Retinal pigment epithelial cell (primary cell): ENCODE data around the gene NPIPB9.
"Not testable (repeated sequence)": the region's sequence is repeated elsewhere in the genome, so short reads cannot be mapped to it uniquely, and the experiment has no call there.

Source experiments
- DNase-seq: peaks from one replicate; pipeline ENCODE4 v3.0.0-alpha.2; 2010; ENCODE audit warnings: low read depth
- H3K4me3 ChIP-seq: 2 replicates; pipeline ENCODE4 v1.5.1; 2011; ENCODE audit warnings: mild to moderate bottlenecking, low read length, control low read depth, moderate library complexity
- TF ChIP-seq, protein P1 (sequence below): conservative IDR thresholded peaks from 2 replicates; pipeline ENCODE4 v1.5.1; 2011; ENCODE audit warnings: low read depth, low read length, control low read depth, inconsistent platforms

The NPIPB9 gene

DNA sequence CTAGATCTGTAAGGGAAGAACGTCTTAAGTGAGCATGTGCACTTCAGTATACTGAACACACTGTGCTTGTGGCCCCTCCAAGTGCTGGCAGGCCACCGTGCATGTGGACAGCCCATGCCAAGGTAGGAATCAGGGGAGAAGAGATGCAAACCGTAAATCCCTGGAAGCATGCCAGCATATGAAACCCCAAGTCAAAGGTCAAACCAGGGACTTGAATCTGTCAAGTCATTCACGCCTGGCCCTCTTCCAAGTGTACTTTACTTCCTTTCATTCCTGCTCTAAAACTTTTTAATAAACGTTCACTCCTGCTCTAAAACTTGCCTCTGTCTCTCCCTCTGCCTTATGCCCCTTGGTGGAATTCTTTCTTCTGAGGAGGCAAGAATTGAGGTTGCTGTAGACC lies 68.4 kb downstream of the NPIPB9 start:
- H3K4me3 ChIP-seq: no peak overlapping the region
- no peak for DNase-seq
- TF ChIP-seq, protein P1, sequence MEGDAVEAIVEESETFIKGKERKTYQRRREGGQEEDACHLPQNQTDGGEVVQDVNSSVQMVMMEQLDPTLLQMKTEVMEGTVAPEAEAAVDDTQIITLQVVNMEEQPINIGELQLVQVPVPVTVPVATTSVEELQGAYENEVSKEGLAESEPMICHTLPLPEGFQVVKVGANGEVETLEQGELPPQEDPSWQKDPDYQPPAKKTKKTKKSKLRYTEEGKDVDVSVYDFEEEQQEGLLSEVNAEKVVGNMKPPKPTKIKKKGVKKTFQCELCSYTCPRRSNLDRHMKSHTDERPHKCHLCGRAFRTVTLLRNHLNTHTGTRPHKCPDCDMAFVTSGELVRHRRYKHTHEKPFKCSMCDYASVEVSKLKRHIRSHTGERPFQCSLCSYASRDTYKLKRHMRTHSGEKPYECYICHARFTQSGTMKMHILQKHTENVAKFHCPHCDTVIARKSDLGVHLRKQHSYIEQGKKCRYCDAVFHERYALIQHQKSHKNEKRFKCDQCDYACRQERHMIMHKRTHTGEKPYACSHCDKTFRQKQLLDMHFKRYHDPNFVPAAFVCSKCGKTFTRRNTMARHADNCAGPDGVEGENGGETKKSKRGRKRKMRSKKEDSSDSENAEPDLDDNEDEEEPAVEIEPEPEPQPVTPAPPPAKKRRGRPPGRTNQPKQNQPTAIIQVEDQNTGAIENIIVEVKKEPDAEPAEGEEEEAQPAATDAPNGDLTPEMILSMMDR: no peak

DNA sequence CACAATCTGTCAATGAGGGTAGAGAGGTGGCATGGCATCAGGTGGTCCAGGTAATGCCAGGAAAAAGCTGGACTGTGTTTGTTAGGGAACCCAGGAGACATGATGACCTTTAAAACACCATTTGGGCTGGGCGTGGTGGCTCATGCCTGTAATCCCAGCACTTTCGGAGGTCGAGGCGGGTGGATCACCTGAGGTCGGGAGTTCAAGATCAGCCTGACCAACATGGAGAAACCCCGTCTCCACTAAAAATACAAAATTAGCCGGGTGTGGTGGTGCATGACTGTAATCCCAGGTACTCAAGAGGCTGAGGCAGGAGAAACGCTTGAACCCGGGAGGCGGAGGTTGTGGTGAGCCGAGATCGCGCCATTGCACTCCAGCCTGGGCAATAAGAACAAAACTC lies 69.0 kb downstream of the NPIPB9 start:
- H3K4me3 ChIP-seq, DNase-seq: not testable (repeated sequence)

DNA sequence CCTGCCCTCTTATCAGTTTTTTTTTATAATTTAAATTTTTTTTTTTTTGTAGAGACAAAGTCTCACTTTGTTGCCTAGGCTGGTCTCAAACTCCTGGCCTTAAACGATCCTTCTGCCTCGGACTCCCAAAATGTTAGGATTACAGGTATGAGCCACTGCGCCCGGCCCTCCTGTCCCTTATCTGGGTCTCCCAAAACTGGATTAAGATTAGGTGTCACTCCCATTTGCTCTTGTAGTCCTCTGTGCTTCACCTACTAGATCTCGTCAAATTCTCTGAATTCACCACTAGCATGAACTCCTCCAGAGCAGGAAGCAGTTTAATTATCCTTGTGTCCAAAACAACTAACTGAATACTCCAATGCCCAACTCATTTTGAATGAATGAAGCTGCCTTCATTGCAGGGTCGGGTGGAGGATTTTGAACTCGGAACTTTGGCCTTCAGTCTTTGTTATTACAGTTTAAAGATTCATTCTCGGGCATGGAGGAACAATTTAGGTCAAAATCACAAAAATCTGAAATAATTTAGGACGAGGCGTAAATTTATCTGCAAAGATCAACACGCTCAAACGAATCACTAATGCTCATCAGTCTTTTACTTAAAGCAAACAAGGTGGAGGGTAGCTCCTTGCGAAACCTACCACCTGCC lies 70.4 kb downstream of the NPIPB9 start:
- no peak for DNase-seq
- TF ChIP-seq, protein P1: no peak
- peak overlapping the region; percentile 93 for H3K4me3 ChIP-seq
